ENCODE results near the gene RUNX1.

- no peak for TF ChIP-seq POLR2A (IDR thresholded peaks at IDR 0.05; ENCODE audit: low read length)
- TF ChIP-seq GATA1 (IDR thresholded peaks at IDR 0.05; ENCODE audit: low read depth, low read length) = no peak
Measured at GRCh38 chr21:34867785-34868184, 181.3 kb downstream of the RUNX1 start.

Measured in erythroblast (primary cell).